Vein endothelial cell (primary cell): ENCODE measurements around the gene DEFB119. TPM values are rescaled to one million over a fixed set of nuclear protein-coding genes. Genes with fewer than 3 reads are reported as not detected.

Source experiments
- small RNA-seq: library from RNA; depleted of rRNA; stranded (forward); fragments of <200 nt; gene quantifications from one replicate; pipeline ENCODE3, GENCODE V24; 2012
- total RNA-seq: library from RNA; depleted of rRNA; stranded (reverse); fragments of >200 nt; gene quantifications from 2 replicates; pipeline ENCODE4 v1.2.3, GENCODE V29; 2012

The DEFB119 gene
- not detected in 2 replicates for total RNA-seq

DNA sequence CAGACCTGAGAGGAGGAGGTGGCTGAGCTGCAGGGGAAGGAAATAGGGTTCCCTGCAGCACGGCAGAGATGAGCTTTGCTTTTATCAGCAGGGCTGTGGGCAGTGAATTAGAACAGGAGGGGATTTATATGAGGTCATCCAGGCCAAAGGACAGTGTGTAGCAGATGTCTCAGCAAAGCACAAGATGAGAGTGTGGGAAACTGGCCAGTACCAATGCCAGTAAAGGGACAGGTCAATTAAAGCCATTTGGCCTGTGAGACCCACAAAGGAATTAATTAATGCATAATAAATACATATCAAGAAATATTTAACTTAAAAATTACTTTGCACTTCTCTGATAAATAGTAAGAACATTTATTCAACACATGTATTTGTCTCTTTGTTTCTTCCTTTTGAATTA, at the start of gene DEFB119:
DEFB119 (minus strand) TSS at position 101 of the 400 bp plus-strand sequence. CDS start 107 bp downstream, outside the sequence.

DNA sequence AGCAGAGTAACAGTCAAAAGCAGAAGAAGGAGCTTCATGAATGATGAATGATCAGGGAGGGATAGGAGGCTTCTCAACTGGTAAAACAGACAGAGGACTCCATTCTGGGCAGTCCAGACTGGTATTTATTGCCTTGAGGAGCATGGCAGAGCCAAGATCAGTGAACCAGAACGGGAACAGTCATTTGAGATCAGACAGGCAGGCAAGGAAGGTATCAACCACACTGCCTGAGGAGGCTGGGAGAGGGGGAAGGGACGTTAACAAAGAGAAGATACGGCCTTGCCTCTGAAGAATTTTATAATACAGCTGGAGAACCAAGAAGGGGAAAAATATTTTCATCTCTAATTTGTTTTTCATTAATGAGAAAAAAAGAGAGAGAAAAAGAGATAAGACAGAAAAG, 15.7 kb upstream of the DEFB119 start, which contains the start of gene DEFB121:
DEFB121 (minus strand) TSS at position 101 of the 400 bp plus-strand sequence; CDS start at position 38, 63 bp downstream.

GRCh38 chr20:31368301-31368700, 22.1 kb downstream of the DEFB119 start, which contains the start of gene DEFB118:
Gene DEFB118 (plus strand): TSS chr20:31368601. CDS start chr20:31368651, 50 bp downstream.

Small RNA genes lying within 50 kb of the gene (small RNA-seq; reads per million reads assigned to genes)
- not detected for gene DEFB117
- gene RF00561, result not detected
- not detected for gene RNA5SP480

Other genes starting within 250 kb of the DEFB119 start
- not detected in 2 replicates for gene DEFB115, start 132.9 kb downstream of the DEFB119 start, total RNA-seq
- gene DEFB116, start 82.0 kb downstream of the DEFB119 start, total RNA-seq, result not detected in 2 replicates
- not detected in 2 replicates for gene DEFB118, start 22.0 kb downstream of the DEFB119 start, total RNA-seq
- gene DEFB121, start 15.6 kb upstream of the DEFB119 start, total RNA-seq, result not detected in 2 replicates
- not detected in 2 replicates for gene DEFB123, start 50.0 kb upstream of the DEFB119 start, total RNA-seq
- gene DEFB124, start 84.5 kb upstream of the DEFB119 start, total RNA-seq, result not detected in 2 replicates
- gene REM1, start 84.7 kb upstream of the DEFB119 start, total RNA-seq, result under 0.01 and 0.38 TPM in 2 replicates
- 105 and 108 TPM in 2 replicates for gene HM13, start 123.9 kb upstream of the DEFB119 start, total RNA-seq
- 251 and 348 TPM in 2 replicates for gene ID1, start 214.7 kb upstream of the DEFB119 start, total RNA-seq
- gene COX4I2, start 247.3 kb upstream of the DEFB119 start, total RNA-seq, result not detected in 2 replicates